ENCODE results near the gene TMEM255B.
A peak's percentile ranks its signal among the peaks of the same experiment; 100 is the strongest.
"Not testable (repeated sequence)": the region's sequence is repeated elsewhere in the genome, so short reads cannot be mapped to it uniquely, and the experiment has no call there.

Gene TMEM255B

GRCh38 chr13:113785051-113786010 lies 26.3 kb downstream of the TMEM255B start:
- H3K4me3 ChIP-seq (ENCODE audit: low read depth, low read length): no peak overlapping the region
- TF ChIP-seq CTCF (IDR thresholded peaks at IDR 0.05; ENCODE audit: low read depth, low read length): no peak
- TF ChIP-seq MYC (IDR thresholded peaks at IDR 0.05; ENCODE audit: low read depth, low read length): no peak
- TF ChIP-seq POLR2A (IDR thresholded peaks at IDR 0.05; ENCODE audit: extremely low read depth, insufficient read length): no peak
- TF ChIP-seq MAX (IDR thresholded peaks at IDR 0.05; ENCODE audit: low read depth, low read length): no peak
- peak; percentile 75 for DNase-seq (ENCODE audit: low read depth)

DNA sequence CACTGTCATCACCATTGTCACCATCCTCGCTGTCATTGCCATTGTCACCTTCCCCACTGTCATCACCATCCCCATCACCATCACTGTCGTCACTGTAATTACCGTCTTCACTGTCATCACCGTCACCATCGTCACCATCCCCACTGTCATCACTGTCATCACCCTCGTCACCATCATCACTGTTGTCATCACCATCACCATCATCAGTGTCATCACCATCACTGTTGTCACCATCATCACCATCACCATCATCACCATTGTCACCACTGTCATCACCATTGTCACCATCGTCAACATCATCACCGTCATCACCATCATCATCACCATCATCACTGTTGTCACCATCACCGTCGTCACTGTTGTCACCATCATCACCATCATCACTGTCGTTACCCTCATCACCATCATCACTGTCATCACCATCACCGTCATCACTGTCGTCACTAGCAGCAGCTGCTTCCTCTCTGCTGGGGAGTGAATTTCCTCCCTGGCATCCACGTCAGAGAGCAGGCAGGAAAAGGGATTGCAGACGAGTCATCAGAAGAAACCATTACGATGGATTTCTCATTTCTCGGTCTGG lies 27.3 kb downstream of the TMEM255B start:
- no peak for TF ChIP-seq POLR2A (IDR thresholded peaks at IDR 0.05; ENCODE audit: extremely low read depth, insufficient read length)
- TF ChIP-seq MAX (IDR thresholded peaks at IDR 0.05; ENCODE audit: low read depth, low read length): no peak
- TF ChIP-seq CTCF (IDR thresholded peaks at IDR 0.05; ENCODE audit: low read depth, low read length): no peak
- no peak for TF ChIP-seq MYC (IDR thresholded peaks at IDR 0.05; ENCODE audit: low read depth, low read length)
- no peak for DNase-seq (ENCODE audit: low read depth)
- no peak overlapping the region for H3K4me3 ChIP-seq (ENCODE audit: low read depth, low read length)

DNA sequence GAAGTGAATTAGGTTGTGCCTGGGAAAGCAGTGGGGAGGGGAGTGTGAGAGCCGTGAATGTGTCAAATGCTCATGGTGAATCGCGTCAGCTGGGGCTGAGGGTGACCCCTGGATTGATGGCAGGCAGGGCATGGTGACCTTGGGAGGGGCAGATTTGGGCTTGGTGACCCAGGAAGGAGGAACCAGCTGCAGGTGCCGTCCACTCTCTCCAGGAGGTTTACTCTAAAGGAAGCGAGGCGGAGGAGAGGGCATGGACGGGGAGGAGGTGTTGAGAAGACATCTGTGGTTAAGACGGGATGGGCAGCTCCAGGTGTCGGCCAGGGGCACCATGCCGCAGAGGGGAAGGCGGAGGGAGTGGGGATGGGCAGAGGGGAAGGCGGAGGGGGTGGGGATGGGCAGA lies 28.7 kb downstream of the TMEM255B start:
- DNase-seq (ENCODE audit: low read depth): no peak
- TF ChIP-seq MYC (IDR thresholded peaks at IDR 0.05; ENCODE audit: low read depth, low read length): no peak
- TF ChIP-seq MAX (IDR thresholded peaks at IDR 0.05; ENCODE audit: low read depth, low read length): no peak
- no peak for TF ChIP-seq CTCF (IDR thresholded peaks at IDR 0.05; ENCODE audit: low read depth, low read length)
- TF ChIP-seq POLR2A (IDR thresholded peaks at IDR 0.05; ENCODE audit: extremely low read depth, insufficient read length): no peak
- no peak overlapping the region for H3K4me3 ChIP-seq (ENCODE audit: low read depth, low read length)

DNA sequence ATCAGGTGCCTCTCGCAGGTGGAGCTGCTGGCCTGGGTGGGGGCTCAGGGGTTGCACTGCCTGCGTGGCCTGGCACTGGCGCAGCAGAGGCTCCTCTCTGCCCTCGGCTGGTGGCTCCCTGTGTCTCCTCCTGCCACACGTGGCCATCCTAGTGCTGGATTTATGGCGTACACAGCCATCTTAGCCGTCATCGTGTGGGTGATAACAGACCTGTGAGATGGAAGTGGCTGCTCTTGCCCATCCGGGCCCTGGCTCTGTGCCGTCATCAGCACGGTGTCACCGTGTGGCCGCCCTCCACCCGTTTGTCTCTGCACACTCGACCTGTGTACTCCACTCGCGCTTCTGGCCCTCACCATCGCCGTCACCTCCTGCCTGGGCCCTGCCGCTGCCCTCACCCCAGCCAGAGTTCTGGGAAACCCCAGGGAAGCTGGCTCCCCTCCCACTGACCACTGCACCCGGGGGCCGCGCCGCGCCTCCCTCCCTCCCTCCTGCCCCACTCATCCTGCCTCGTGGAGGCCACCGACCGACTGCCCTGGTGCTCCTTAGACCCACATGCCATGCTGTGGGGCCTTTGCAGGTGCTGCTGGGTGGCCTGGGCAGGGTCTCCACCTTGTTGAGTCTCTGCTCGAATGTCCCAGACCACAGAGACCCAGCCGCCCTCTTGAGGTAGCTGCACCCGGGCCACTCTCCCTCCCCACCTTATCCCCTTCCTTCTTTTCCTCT lies 29.5 kb downstream of the TMEM255B start:
- no peak for DNase-seq (ENCODE audit: low read depth)
- no peak overlapping the region for H3K4me3 ChIP-seq (ENCODE audit: low read depth, low read length)
- TF ChIP-seq CTCF (IDR thresholded peaks at IDR 0.05; ENCODE audit: low read depth, low read length): no peak
- TF ChIP-seq MYC (IDR thresholded peaks at IDR 0.05; ENCODE audit: low read depth, low read length): no peak
- TF ChIP-seq MAX (IDR thresholded peaks at IDR 0.05; ENCODE audit: low read depth, low read length): no peak

- H3K4me3 ChIP-seq (ENCODE audit: low read depth, low read length): no peak overlapping the region
- DNase-seq (ENCODE audit: low read depth): no peak
- no peak for TF ChIP-seq CTCF (IDR thresholded peaks at IDR 0.05; ENCODE audit: low read depth, low read length)
- TF ChIP-seq MYC (IDR thresholded peaks at IDR 0.05; ENCODE audit: low read depth, low read length): no peak
- no peak for TF ChIP-seq MAX (IDR thresholded peaks at IDR 0.05; ENCODE audit: low read depth, low read length)
- no peak for TF ChIP-seq POLR2A (IDR thresholded peaks at IDR 0.05; ENCODE audit: extremely low read depth, insufficient read length)
These were observed 30.1 kb downstream of the TMEM255B start for GRCh38 chr13:113789167-113789566.

DNA sequence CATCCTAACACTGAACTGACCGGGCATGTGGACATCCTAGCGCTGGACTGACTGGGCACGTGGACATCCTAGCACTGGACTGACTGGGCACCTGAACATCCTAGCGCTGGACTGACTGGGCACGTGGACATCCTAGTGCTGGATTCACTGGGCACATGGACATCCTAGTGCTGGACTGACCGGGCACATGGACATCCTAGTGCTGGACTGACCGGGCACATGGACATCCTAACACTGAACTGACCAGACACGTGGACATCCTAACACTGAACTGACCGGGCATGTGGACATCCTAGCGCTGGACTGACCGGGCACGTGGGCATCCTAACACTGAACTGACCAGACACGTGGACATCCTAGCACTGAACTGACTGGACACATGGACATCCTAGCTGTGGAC lies 30.9 kb downstream of the TMEM255B start:
- DNase-seq (ENCODE audit: low read depth); H3K4me3 ChIP-seq (ENCODE audit: low read depth, low read length): not testable (repeated sequence)

Measured in NB4 (cell line).